K562 (cell line): Measurements from ENCODE around the gene CTAGE8. TPM values are rescaled to one million over a fixed set of nuclear protein-coding genes. Genes with fewer than 3 reads are reported as not detected.
"Not testable (repeated sequence)": the region's sequence is repeated elsewhere in the genome, so short reads cannot be mapped to it uniquely, and the experiment has no call there.

ENCODE experiments used
- ATAC-seq: fragments of 200-7000 bp; cut with Tn5 transposase; 3 replicates; pipeline ENCODE4 v1.9.1; 2020; ENCODE audit warnings: moderate library complexity
- Bru-seq: library from RNA; stranded (reverse); fragments of 400-500 nt; gene quantifications from one replicate; lab custom pipeline; 2021; lab: Mats Ljungman, UMichigan
- BruChase-seq, 2 experiments: library from RNA; stranded (reverse); fragments of 400-500 nt; gene quantifications; one replicate each; lab custom pipeline; 2021; lab: Mats Ljungman, UMichigan
- BruUV-seq: library from RNA; stranded (reverse); fragments of 400-500 nt; replicated peaks from 2 replicates; lab custom pipeline; 2021; lab: Mats Ljungman, UMichigan
- CTCF ChIA-PET: fragments of 300-600 bp; formaldehyde crosslinking; extraction: SDS; loops from one replicate; lab custom pipeline; 2021; ENCODE audit warnings: low intra/inter-chr PET ratio; lab: Yijun Ruan, JAX
- POLR2A ChIA-PET: fragments of 300-600, 350-650 bp; sonication (Branson Sonifier 250); formaldehyde crosslinking; extraction: SDS; loops from one replicate; lab custom pipeline; 2021; ENCODE audit warnings: antibody characterized with exemption, inconsistent platforms; lab: Yijun Ruan, JAX
- DNase-seq, 4 experiments: peaks; one replicate each; pipeline versions ENCODE4 v3.0.0 to v3.0.0-alpha.2; 2011 to 2018; ENCODE audit warnings: low spot score in 3 of 4, mixed read lengths in 3 of 4; ENCODE audit errors: extremely low read depth in 1 of 4
- FAIRE-seq: peaks from 2 replicates; lab custom pipeline; 2011; peaks lifted over from hg19 to GRCh38; lab: Jason Lieb, UNC
- H2AFZ ChIP-seq: 2 replicates; pipeline ENCODE4 v1.6.0; 2011; ENCODE audit warnings: low read depth, low read length, control low read depth, inconsistent platforms
- H3K27ac ChIP-seq: fragments of 200-600 bp; 3 replicates; pipeline ENCODE4 v1.8.0; 2011; ENCODE audit warnings: low read depth, mild to moderate bottlenecking, control low read depth, inconsistent platforms, low read length, moderate library complexity, mixed read lengths; ENCODE audit errors: extremely low read depth
- H3K27me3 ChIP-seq, 2 experiments: fragments of 300-600 bp in 1 of 2; 2 replicates in 1 of 2; 3 replicates in 1 of 2; pipeline versions ENCODE4 v1.6.0 to v1.8.0; 2011; ENCODE audit warnings: inconsistent platforms in 2 of 2, low read length in 2 of 2, mild to moderate bottlenecking in 1 of 2, mixed read lengths in 1 of 2, moderate library complexity in 1 of 2; ENCODE audit not compliant: control insufficient read depth in 2 of 2, insufficient read depth in 2 of 2
- H3K36me3 ChIP-seq: fragments of 300-600 bp; 3 replicates; pipeline ENCODE4 v1.8.0; 2011; ENCODE audit warnings: mild to moderate bottlenecking, low read length, inconsistent platforms; ENCODE audit not compliant: control insufficient read depth, insufficient read depth
- H3K4me1 ChIP-seq, 2 experiments: fragments of 200-600 bp in 1 of 2; replicated peaks in 1 of 2; 2 replicates in 1 of 2; 3 replicates in 1 of 2; pipeline versions ENCODE4 v1.5.1 to v1.8.0; 2011; ENCODE audit warnings: inconsistent platforms in 2 of 2, low read length in 2 of 2, mild to moderate bottlenecking in 1 of 2, mixed read lengths in 1 of 2, moderate library complexity in 1 of 2; ENCODE audit not compliant: control insufficient read depth in 2 of 2, insufficient read depth in 2 of 2
- H3K4me2 ChIP-seq: 2 replicates; pipeline ENCODE4 v1.6.1; 2011; ENCODE audit warnings: low read length, control low read depth, inconsistent platforms, mixed read lengths; ENCODE audit not compliant: insufficient read depth
- H3K4me3 ChIP-seq: fragments of 200-600 bp; sonication (generic), shearing (Covaris generic); 2 replicates; pipeline ENCODE4 v1.5.1; 2016; ENCODE audit warnings: control low read depth, inconsistent platforms
- H3K79me2 ChIP-seq: fragments of 200-600 bp; 3 replicates; pipeline ENCODE4 v1.8.0; 2011; ENCODE audit warnings: low read length, inconsistent platforms; ENCODE audit not compliant: control insufficient read depth, insufficient read depth
- H3K9ac ChIP-seq, 2 experiments: 2 replicates each; pipeline versions ENCODE4 v1.6.0 to v1.6.1; 2011; ENCODE audit warnings: low read depth in 2 of 2, low read length in 2 of 2, control low read depth in 1 of 2, inconsistent platforms in 1 of 2, mild to moderate bottlenecking in 1 of 2, mixed read lengths in 1 of 2; ENCODE audit not compliant: insufficient read depth in 1 of 2
- H3K9me1 ChIP-seq: one replicate; pipeline ENCODE4 v1.6.0; 2011; ENCODE audit warnings: inconsistent platforms, mild to moderate bottlenecking, low read length, moderate library complexity; ENCODE audit not compliant: control insufficient read depth, insufficient read depth
- H3K9me3 ChIP-seq: replicated peaks from 2 replicates; pipeline ENCODE4 v1.5.1; 2011; ENCODE audit warnings: low read depth, low read length, inconsistent platforms; ENCODE audit not compliant: control insufficient read depth, insufficient read depth
- H4K20me1 ChIP-seq: replicated peaks from 2 replicates; pipeline ENCODE4 v1.6.1; 2011; ENCODE audit warnings: low read length, inconsistent platforms, mixed read lengths; ENCODE audit not compliant: control insufficient read depth, insufficient read depth
- WGBS: fragments of 100-300 bp; shearing (Covaris generic); methylation state at CpG from one replicate; pipeline ENCODE4 v1.1.6; 2016; ENCODE audit warnings: low coverage, mixed read lengths; ENCODE audit not compliant: insufficient coverage; ENCODE audit errors: missing lambda C conversion rate; 5-methylcytosine and 5-hydroxymethylcytosine counted together
- in situ Hi-C: fragments of 300-500 bp; cut with MboI; formaldehyde crosslinking; loops from 4 replicates; pipeline ENCODE4 v1.15.0; 2018; ENCODE audit warnings: inconsistent platforms, mixed read lengths
- intact Hi-C: fragments of 100-400 bp; cut with micrococcal nuclease; formaldehyde crosslinking; loops from 2 replicates; pipeline ENCODE4 v1.14.2; 2022
- long read RNA-seq, 3 experiments: library from polyadenylated mRNA in 2 of 3; library from RNA in 1 of 3; unstranded in 2 of 3; stranded (forward) in 1 of 3; transcript quantifications; one replicate each; pipeline ENCODE4 v2.0.0, GENCODE V29; 2019 to 2022
- polyA minus RNA-seq, 3 experiments: library from RNA; depleted of rRNA, polyadenylated mRNA; stranded (reverse); fragments of >200 nt; gene quantifications; 2 replicates each; pipeline ENCODE4 v1.2.3, GENCODE V29; 2011
- polyA plus RNA-seq, 8 experiments: library from polyadenylated mRNA; depleted of rRNA in 4 of 8; stranded (reverse) in 5 of 8; unstranded in 3 of 8; fragments of >200 nt; fragmentation: Nextera tagmentation in 2 of 8; fragmentation: Illumina TruSeq in 1 of 8; extraction: Ambion mirVana in 2 of 8; extraction: Trizol in 1 of 8; gene quantifications; 2 replicates each; pipeline versions ENCODE4 v1.2.1 to v1.2.3, GENCODE V29; 2011 to 2014; ENCODE audit warnings: inconsistent platforms in 1 of 8, missing spikeins in 1 of 8
- total RNA-seq, 7 experiments: library from RNA; depleted of rRNA in 6 of 7; stranded (reverse); fragments of >200 nt in 6 of 7; fragmentation: Illumina TruSeq in 2 of 7; extraction: Trizol in 2 of 7; gene quantifications; 2 replicates each; pipeline versions ENCODE4 v1.2.1 to v1.2.3, GENCODE V29; 2011 to 2021; ENCODE audit warnings: low replicate concordance in 1 of 7

CTAGE8 gene
- not detected in 2 replicates for total RNA-seq (2011; cell fraction: chromatin; rRNA removed; ENCODE audit: low replicate concordance)
- not detected in 2 replicates for total RNA-seq (2011; cell fraction: nucleolus; rRNA removed)
- total RNA-seq (2011; cell fraction: nucleoplasm; rRNA removed): not detected in 2 replicates
- not detected in 2 replicates for total RNA-seq (2014; rRNA removed)
- not detected in 2 replicates for total RNA-seq (2014; rRNA removed; fragmentation: Illumina TruSeq; extraction: Trizol)
- total RNA-seq (2015; rRNA removed; fragmentation: Illumina TruSeq; extraction: Trizol): 0.04 TPM in 1 of 2 replicates, not detected in the other
- 0.11 TPM in 1 of 2 replicates, not detected in the other for total RNA-seq (2021)
- polyA plus RNA-seq (2011; rRNA removed): 0.04 TPM in 1 of 2 replicates, not detected in the other
- polyA plus RNA-seq (2011; cell fraction: cytosol; rRNA removed): 0.04 and 0.09 TPM in 2 replicates
- 0.38 and 0.61 TPM in 2 replicates for polyA plus RNA-seq (2011; cell fraction: nucleus; rRNA removed)
- 0.05 and 0.17 TPM in 2 replicates for polyA plus RNA-seq (2012)
- not detected in 2 replicates for polyA plus RNA-seq (2014; fragmentation: Illumina TruSeq; extraction: Trizol)
- not detected for polyA plus RNA-seq (2014; fragmentation: Nextera tagmentation; extraction: Ambion mirVana)
- not detected in 2 replicates for polyA plus RNA-seq (2014; rRNA removed)
- 0.14 and 0.24 TPM in 2 replicates for polyA minus RNA-seq (2011; rRNA and poly(A)+ RNA removed)
- polyA minus RNA-seq (2011; cell fraction: cytosol; rRNA and poly(A)+ RNA removed): not detected in 2 replicates
- 0.44 TPM in 1 of 2 replicates, not detected in the other for polyA minus RNA-seq (2011; cell fraction: nucleus; rRNA and poly(A)+ RNA removed)
- not detected for Bru-seq, nascent RNA
- BruChase-seq, experiment 1, labeled RNA remaining after a 2-hour chase: not detected
- BruChase-seq, experiment 2, labeled RNA remaining after a 6-hour chase: not detected
- long read RNA-seq, experiment 1: 0 reads
- long read RNA-seq, experiment 2: 0 reads
- long read RNA-seq, experiment 3: 0 reads

DNA sequence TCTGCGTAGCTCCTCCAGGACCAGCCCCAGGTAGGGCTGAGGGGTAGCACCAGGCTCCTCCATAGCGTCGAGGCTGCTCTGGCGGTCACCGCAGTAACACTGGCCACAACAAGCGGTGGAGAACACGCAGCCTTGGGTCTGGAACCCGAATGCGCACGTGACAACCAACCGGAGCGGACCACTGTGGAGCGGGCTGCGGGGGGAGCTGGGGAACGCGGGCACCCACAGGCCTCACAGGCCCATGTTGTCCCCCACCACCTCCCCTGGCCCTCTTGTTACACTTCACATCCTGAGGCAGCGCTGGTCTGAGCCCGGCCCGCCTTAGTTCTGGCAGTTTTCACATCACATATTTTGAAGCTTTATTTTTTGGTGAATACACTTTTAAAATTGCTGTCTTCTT lies at the start of gene CTAGE8:
Gene CTAGE8, minus strand, starts transcription at position 101 of the 400 bp plus-strand sequence. Its CDS starts 38 bp downstream, at position 63.
- H3K36me3 ChIP-seq, H3K4me3 ChIP-seq, H4K20me1 ChIP-seq, in situ Hi-C loops, H3K27me3 ChIP-seq, H3K9me1 ChIP-seq, H3K9ac ChIP-seq, POLR2A ChIA-PET, H2AFZ ChIP-seq, H3K4me2 ChIP-seq, DNase-seq, BruUV-seq, FAIRE-seq, CTCF ChIA-PET, H3K27ac ChIP-seq, intact Hi-C loops, H3K9me3 ChIP-seq, H3K4me1 ChIP-seq, ATAC-seq, H3K79me2 ChIP-seq: not testable (repeated sequence)
- no CpG with 5 or more reads among the region's 19 CpGs for WGBS

GRCh38 chr7:144317537-144317936 lies 48.4 kb upstream of the CTAGE8 start:
- no CpG with 5 or more reads among the region's 1 CpG for WGBS
- ATAC-seq, H2AFZ ChIP-seq, H3K9me3 ChIP-seq, in situ Hi-C loops, POLR2A ChIA-PET, H3K36me3 ChIP-seq, intact Hi-C loops, DNase-seq, H3K4me1 ChIP-seq, H3K27ac ChIP-seq, BruUV-seq, H3K9ac ChIP-seq, CTCF ChIA-PET, H3K27me3 ChIP-seq, FAIRE-seq, H4K20me1 ChIP-seq, H3K79me2 ChIP-seq, H3K9me1 ChIP-seq, H3K4me2 ChIP-seq, H3K4me3 ChIP-seq: not testable (repeated sequence)

DNA sequence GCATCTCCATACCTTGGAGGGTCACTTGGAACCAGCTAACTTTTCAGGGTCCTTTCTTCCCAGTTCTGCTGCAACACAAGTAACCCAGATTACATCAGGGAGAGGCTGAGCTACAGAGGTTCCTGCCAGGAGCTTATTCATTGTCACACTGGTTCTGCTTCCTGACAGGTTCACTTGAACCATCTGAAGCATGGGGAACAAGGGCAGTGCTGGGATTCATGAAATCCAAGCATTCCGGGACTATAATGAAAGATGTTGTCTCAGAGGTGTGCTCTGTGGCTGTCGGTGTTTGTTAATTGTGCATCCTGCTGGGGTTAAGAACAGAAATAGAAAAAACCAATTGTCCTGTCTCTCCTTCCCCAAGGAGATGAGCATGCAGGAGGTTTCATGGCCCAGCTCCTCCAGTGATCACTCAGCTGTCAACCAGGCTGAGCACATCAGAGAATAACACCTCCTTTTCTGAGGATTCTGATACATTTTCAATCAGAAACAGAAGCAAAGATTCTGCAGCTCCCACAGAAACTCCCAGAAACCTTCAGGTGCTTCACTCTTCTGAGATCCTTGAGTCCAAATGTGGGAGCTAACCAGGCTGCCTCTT lies 42.9 kb upstream of the CTAGE8 start, which contains the start of gene OR2A1:
Gene OR2A1, plus strand, starts transcription at position 548 of the 598 bp plus-strand sequence. CDS start 5,706 bp downstream, outside the sequence.
- POLR2A ChIA-PET, H3K27me3 ChIP-seq, ATAC-seq, BruUV-seq, H3K36me3 ChIP-seq, DNase-seq, H3K27ac ChIP-seq, H3K4me2 ChIP-seq, FAIRE-seq, H2AFZ ChIP-seq, H3K9me1 ChIP-seq, H3K9ac ChIP-seq, H3K4me1 ChIP-seq, H3K9me3 ChIP-seq, H3K4me3 ChIP-seq, intact Hi-C loops, CTCF ChIA-PET, H4K20me1 ChIP-seq, in situ Hi-C loops, H3K79me2 ChIP-seq: not testable (repeated sequence)
- WGBS: 0% methylated on average over 1 of the region's 2 CpGs
